Lower lobe of right lung (tissue), 2 donors: ENCODE measurements around the gene HOMER3. TPM values are rescaled to one million over a fixed set of nuclear protein-coding genes. Genes with fewer than 3 reads are reported as not detected.

ENCODE experiments used
- ATAC-seq, 2 donors: fragments of 200-7000 bp; cut with Tn5 transposase; one replicate each; pipeline ENCODE4 v1.9.1; 2020 to 2022; ENCODE audit warnings: mild to moderate bottlenecking in 2 of 2, moderate library complexity in 2 of 2
- DNase-seq: peaks from one replicate; pipeline ENCODE4 v3.0.0-alpha.2; 2020
- H3K27ac ChIP-seq: fragments of 200-600 bp; one replicate; pipeline ENCODE4 v1.8.0; 2022
- H3K27me3 ChIP-seq: fragments of 200-600 bp; one replicate; pipeline ENCODE4 v1.8.0; 2022; ENCODE audit warnings: low read depth
- H3K36me3 ChIP-seq: fragments of 200-600 bp; one replicate; pipeline ENCODE4 v1.8.0; 2022; ENCODE audit warnings: mild to moderate bottlenecking
- H3K4me1 ChIP-seq: fragments of 200-600 bp; one replicate; pipeline ENCODE4 v1.8.0; 2022
- H3K4me3 ChIP-seq: fragments of 200-600 bp; one replicate; pipeline ENCODE4 v1.8.0; 2022; ENCODE audit warnings: mild to moderate bottlenecking
- H3K9me3 ChIP-seq: fragments of 200-600 bp; one replicate; pipeline ENCODE4 v1.8.0; 2022
- intact Hi-C: fragments of 100-400 bp; cut with DNase I; formaldehyde crosslinking; loops from one replicate; pipeline ENCODE4 v1.11.0; 2022
- total RNA-seq: library from RNA; stranded (reverse); fragmentation: NEBNext Ultra II Directional; extraction: Animal tissue kit (Norgen Biotek cat#: 25700); gene quantifications from one replicate; pipeline ENCODE4 v1.2.1, GENCODE V29; 2021
- TF ChIP-seq, protein P1 (sequence below): fragments of 200-600 bp; IDR thresholded peaks from one replicate; pipeline ENCODE4 v1.8.0; 2022; ENCODE audit warnings: antibody characterized with exemption, mild to moderate bottlenecking
- donor health status: DM: no; HTN: yes; CAD: no; lungs with severe emphysema.

The HOMER3 gene
- total RNA-seq, 1 donor from 2014 or later = 20.5 TPM

DNA sequence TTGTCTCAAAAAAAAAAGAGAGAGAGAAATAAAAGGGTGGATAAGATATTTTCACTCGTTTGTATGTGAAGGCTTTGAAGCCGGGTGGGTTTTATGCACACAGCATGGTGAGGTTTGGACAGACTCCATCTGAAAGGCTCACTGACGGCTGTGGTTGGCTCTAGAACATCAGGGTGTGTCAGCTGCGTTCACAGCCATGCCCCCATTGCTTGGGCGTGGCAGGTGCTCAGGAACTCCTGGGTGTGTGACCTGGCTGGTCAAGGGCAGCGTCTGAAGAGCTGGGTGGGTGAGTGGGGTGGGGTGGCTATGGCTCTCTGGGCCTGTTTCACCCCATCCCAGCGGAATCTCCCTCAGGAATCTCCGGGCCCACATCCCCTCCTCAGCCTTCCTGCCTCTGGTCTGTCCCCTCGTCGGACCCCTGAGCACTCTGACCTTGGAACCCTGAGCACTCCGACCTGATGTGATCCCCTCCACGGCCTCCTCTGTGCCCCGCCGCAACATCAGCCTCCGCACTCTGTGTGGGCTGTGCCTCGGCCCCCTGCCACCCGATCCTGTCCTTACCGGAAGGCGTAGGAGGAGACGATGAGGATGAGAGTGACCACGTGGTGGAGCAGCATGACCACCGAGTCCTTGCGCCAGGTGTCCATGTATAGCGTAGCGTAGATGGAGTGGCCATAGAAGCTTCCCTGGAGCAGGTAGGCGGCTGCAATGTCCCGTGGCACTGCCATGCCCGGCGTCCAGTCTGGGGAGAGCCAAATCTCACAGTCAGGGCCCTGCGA is 57.3 kb downstream of the HOMER3 start:
- TF ChIP-seq, protein P1, sequence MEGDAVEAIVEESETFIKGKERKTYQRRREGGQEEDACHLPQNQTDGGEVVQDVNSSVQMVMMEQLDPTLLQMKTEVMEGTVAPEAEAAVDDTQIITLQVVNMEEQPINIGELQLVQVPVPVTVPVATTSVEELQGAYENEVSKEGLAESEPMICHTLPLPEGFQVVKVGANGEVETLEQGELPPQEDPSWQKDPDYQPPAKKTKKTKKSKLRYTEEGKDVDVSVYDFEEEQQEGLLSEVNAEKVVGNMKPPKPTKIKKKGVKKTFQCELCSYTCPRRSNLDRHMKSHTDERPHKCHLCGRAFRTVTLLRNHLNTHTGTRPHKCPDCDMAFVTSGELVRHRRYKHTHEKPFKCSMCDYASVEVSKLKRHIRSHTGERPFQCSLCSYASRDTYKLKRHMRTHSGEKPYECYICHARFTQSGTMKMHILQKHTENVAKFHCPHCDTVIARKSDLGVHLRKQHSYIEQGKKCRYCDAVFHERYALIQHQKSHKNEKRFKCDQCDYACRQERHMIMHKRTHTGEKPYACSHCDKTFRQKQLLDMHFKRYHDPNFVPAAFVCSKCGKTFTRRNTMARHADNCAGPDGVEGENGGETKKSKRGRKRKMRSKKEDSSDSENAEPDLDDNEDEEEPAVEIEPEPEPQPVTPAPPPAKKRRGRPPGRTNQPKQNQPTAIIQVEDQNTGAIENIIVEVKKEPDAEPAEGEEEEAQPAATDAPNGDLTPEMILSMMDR = no peak
- Histone ChIP-seq H3K27ac (no peak overlapping the region), H3K4me3 (no peak overlapping the region), H3K9me3 (no peaks in the 10 kb centered on the region), H3K36me3 (no peaks in the 10 kb centered on the region), H3K4me1 (no peaks in the 10 kb centered on the region), H3K27me3 (no peaks in the 10 kb centered on the region)
- intact Hi-C loops = no loop called here
- ATAC-seq = no peak
- DNase-seq = no peak

DNA sequence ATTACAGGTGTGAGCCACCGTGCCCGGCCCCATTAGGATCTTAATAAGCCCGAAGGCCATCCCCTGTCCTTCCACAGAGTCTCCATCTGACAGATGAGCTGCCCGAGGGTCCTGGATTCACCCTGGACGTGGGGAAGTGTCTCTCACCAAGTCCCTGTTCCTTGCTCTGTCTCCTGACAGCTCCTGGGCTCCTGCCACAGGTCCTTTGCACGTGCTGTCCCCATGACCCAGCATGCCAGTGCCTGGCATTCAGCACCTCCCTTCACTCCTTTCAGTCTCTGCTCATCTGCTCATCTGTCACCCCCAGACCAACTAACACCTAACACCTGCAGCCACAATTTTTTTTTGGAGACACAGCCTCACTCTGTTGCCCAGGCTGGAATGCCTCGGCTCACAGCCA is 59.5 kb downstream of the HOMER3 start:
- intact Hi-C loops = no loop called here
- no peaks in the 10 kb centered on the region for H3K9me3 ChIP-seq
- ATAC-seq (no peak), DNase-seq (no peak)
- H3K27ac ChIP-seq = no peak overlapping the region
- H3K4me3 ChIP-seq = no peak overlapping the region
- TF ChIP-seq, protein P1 = no peak
- H3K27me3 ChIP-seq = no peaks in the 10 kb centered on the region
- no peaks in the 10 kb centered on the region for H3K4me1 ChIP-seq
- H3K36me3 ChIP-seq = no peaks in the 10 kb centered on the region

DNA sequence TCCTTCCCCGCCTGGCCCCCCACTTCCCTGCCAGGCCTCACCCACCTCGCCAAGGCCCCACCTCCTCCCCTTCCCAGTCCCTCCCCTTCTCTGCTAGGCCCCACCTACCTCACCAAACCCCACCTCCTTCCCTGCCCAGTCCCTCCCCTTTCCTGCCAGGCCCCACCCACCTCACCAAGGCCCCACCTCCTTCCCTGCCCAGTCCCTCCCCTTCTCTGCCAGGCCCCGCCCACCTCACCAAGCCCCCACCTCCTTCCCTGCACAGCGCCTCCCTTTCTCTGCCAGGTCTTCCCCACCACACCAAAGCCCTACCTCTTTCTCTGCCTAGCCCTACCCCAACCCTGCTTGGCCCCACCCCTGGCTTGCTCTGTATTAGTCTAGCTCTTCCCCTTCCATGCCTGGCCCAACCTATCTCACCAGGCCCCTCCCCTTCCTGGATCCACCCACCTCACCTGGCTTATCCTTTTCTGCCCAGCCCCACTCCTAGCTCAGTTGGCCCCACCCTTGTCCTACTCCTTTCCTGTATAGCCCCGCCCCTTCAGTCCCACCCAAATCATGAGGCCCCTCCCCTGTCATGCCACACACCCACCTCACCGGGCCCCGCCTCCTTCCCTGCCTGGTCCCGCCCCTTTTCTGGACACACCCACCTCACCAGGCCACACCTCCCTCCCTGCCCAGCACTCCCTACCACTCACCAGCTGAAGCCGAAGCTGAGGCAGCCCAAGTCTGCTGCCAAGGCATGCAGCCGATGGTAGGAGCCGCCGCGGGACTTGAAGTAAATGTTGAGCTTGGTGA is 61.2 kb downstream of the HOMER3 start:
- peak; percentile 50 for DNase-seq
- intact Hi-C loops = no loop called here

More for the DNA sequence above, 61.2 kb downstream of the HOMER3 start:
- no peak overlapping the region for H3K4me3 ChIP-seq
- H3K9me3 ChIP-seq = no peaks in the 10 kb centered on the region
- H3K27ac ChIP-seq = no peak overlapping the region
- peak; percentile 51 to 54 for ATAC-seq
- TF ChIP-seq, protein P1 = no peak
- H3K27me3 ChIP-seq = no peaks in the 10 kb centered on the region
- H3K4me1 ChIP-seq = no peaks in the 10 kb centered on the region
- no peaks in the 10 kb centered on the region for H3K36me3 ChIP-seq

Other genes with a start within 250 kb of the HOMER3 start
- gene COMP, start 149.9 kb downstream of the HOMER3 start, total RNA-seq = 2.3 TPM
- gene UPF1, start 109.3 kb downstream of the HOMER3 start, total RNA-seq = 75.8 TPM
- gene CERS1, start 45.1 kb downstream of the HOMER3 start, total RNA-seq = not detected
- 145 TPM for gene COPE, start 21.8 kb downstream of the HOMER3 start, total RNA-seq
- 32.2 TPM for gene DDX49, start 21.5 kb downstream of the HOMER3 start, total RNA-seq
- gene SUGP2, start 92.3 kb upstream of the HOMER3 start, total RNA-seq = 72.6 TPM
- gene ARMC6, start 92.4 kb upstream of the HOMER3 start, total RNA-seq = 20.2 TPM
- gene SLC25A42, start 122.8 kb upstream of the HOMER3 start, total RNA-seq = 16.3 TPM
- 28.1 TPM for gene TMEM161A, start 197.3 kb upstream of the HOMER3 start, total RNA-seq
- 2.7 TPM for gene MEF2B, start 229.0 kb upstream of the HOMER3 start, total RNA-seq